Panc1 (cell line): ENCODE data around the gene NINL. TPM values are rescaled to one million over a fixed set of nuclear protein-coding genes. Genes with fewer than 3 reads are reported as not detected.

Experiments
- ATAC-seq: fragments of 200-7000 bp; cut with Tn5 transposase; 2 replicates; pipeline ENCODE4 v1.9.1; 2020; ENCODE audit warnings: mild to moderate bottlenecking, moderate library complexity
- BruUV-seq: library from RNA; stranded (reverse); fragments of 400-500 nt; replicated peaks from 2 replicates; lab custom pipeline; 2021; lab: Mats Ljungman, UMichigan
- CTCF ChIA-PET: fragments of 300-600 bp; sonication (Branson Sonifier 250); formaldehyde crosslinking; loops from one replicate; lab custom pipeline; 2022; ENCODE audit warnings: antibody characterized with exemption; lab: Charles Lee
- POLR2A ChIA-PET: fragments of 300-600 bp; sonication (Branson Sonifier 250); formaldehyde crosslinking; loops from one replicate; lab custom pipeline; 2022; ENCODE audit warnings: antibody characterized with exemption; lab: Charles Lee
- DNase-seq: peaks from one replicate; pipeline ENCODE4 v3.0.0-alpha.2; 2010; ENCODE audit warnings: low read depth, low spot score
- H3K27ac ChIP-seq: 2 replicates; pipeline ENCODE4 v1.5.1; 2011; ENCODE audit warnings: mild to moderate bottlenecking, low read length, inconsistent platforms
- H3K27me3 ChIP-seq: fragments of 200-500 bp; sonication (Bioruptor generic); 2 replicates; pipeline ENCODE4 v1.6.0; 2014; ENCODE audit warnings: low read length, inconsistent platforms; ENCODE audit not compliant: control insufficient read depth, insufficient read depth
- H3K36me3 ChIP-seq: fragments of 200-500 bp; sonication (Bioruptor generic); 2 replicates; pipeline ENCODE4 v1.5.1; 2014; ENCODE audit warnings: inconsistent platforms, mild to moderate bottlenecking, low read length, moderate library complexity; ENCODE audit not compliant: control insufficient read depth, insufficient read depth
- H3K4me1 ChIP-seq: 2 replicates; pipeline ENCODE4 v1.5.1; 2011; ENCODE audit warnings: inconsistent platforms, mild to moderate bottlenecking, low read length, moderate library complexity; ENCODE audit not compliant: control insufficient read depth, insufficient read depth
- H3K4me3 ChIP-seq, 2 experiments: 2 replicates each; pipeline ENCODE4 v1.5.1; 2011 to 2012; ENCODE audit warnings: low read depth in 2 of 2, low read length in 2 of 2, mild to moderate bottlenecking in 2 of 2, inconsistent platforms in 1 of 2, moderate library complexity in 1 of 2
- H3K9me3 ChIP-seq: fragments of 200-500 bp; sonication (Bioruptor generic); 2 replicates; pipeline ENCODE4 v1.5.1; 2014; ENCODE audit warnings: low read depth, mild to moderate bottlenecking, inconsistent platforms, low read length, moderate library complexity; ENCODE audit not compliant: control insufficient read depth, insufficient read depth
- POLR2AphosphoS5 ChIP-seq: IDR thresholded peaks from 2 replicates; pipeline ENCODE4 v1.6.1; 2012; ENCODE audit warnings: mild to moderate bottlenecking, low read depth, low read length, moderate library complexity
- REST ChIP-seq, 2 experiments: IDR thresholded peaks; 2 replicates each; pipeline ENCODE4 v1.6.1; 2011 to 2012; ENCODE audit warnings: low read depth in 2 of 2, control low read depth in 1 of 2, low read length in 1 of 2, mild to moderate bottlenecking in 1 of 2, moderate library complexity in 1 of 2; ENCODE audit not compliant: insufficient read depth in 1 of 2
- SIN3A ChIP-seq: IDR thresholded peaks from 2 replicates; pipeline ENCODE4 v1.6.1; 2012; ENCODE audit warnings: low read depth, mild to moderate bottlenecking, low read length, moderate library complexity, borderline replicate concordance; ENCODE audit not compliant: insufficient read depth
- TCF7L2 ChIP-seq: IDR thresholded peaks from 2 replicates; pipeline ENCODE4 v1.6.1; 2011; ENCODE audit warnings: mild to moderate bottlenecking, low read depth, low read length, inconsistent platforms
- in situ Hi-C: cut with HindIII; loops from 2 replicates; pipeline ENCODE4 v1.10.0; 2016; ENCODE audit warnings: low sequenced_read_pairs, low pct_unique_long_range_greater_than_20kb
- intact Hi-C: fragments of 100-400 bp; cut with micrococcal nuclease; formaldehyde crosslinking; loops from one replicate; pipeline ENCODE4 v1.10.0; 2022; ENCODE audit not compliant: unreplicated experiment
- total RNA-seq: library from RNA; stranded (reverse); gene quantifications from one replicate; pipeline ENCODE4 v1.2.1, GENCODE V29; 2021; ENCODE audit not compliant: unreplicated experiment
- TF ChIP-seq, protein P1 (sequence below): fragments of 450-650 bp; IDR thresholded peaks from 2 replicates; pipeline ENCODE4 v1.5.1; 2017; ENCODE audit warnings: mild to moderate bottlenecking

NINL gene
- total RNA-seq, 1 experiment from 2014 or later, result 25.0 TPM

- Histone ChIP-seq H3K36me3 (no peaks in the 10 kb centered on the region; the same call in 1 of the 2 replicates), H3K4me3 (no peak overlapping the region), H3K9me3 (no peaks in the 10 kb centered on the region), H3K27ac (no peak overlapping the region), H3K27me3 (no peaks in the 10 kb centered on the region), H3K4me1 (no peaks in the 10 kb centered on the region)
- in situ Hi-C loops (no loop called here), intact Hi-C loops (no loop called here)
- POLR2A ChIA-PET, result no interaction called here
- BruUV-seq, result no TSS peak
- no peak for ATAC-seq
- CTCF ChIA-PET, result no interaction called here
- TF ChIP-seq SIN3A (no peak), TCF7L2 (no peak), POLR2AphosphoS5 (no peak), REST (IDR thresholded peaks at IDR 0.05; ENCODE audit: insufficient read depth in 1 of 2, low read depth in 2 of 2, low read length in 1 of 2) (no peak)
- TF ChIP-seq, protein P1, sequence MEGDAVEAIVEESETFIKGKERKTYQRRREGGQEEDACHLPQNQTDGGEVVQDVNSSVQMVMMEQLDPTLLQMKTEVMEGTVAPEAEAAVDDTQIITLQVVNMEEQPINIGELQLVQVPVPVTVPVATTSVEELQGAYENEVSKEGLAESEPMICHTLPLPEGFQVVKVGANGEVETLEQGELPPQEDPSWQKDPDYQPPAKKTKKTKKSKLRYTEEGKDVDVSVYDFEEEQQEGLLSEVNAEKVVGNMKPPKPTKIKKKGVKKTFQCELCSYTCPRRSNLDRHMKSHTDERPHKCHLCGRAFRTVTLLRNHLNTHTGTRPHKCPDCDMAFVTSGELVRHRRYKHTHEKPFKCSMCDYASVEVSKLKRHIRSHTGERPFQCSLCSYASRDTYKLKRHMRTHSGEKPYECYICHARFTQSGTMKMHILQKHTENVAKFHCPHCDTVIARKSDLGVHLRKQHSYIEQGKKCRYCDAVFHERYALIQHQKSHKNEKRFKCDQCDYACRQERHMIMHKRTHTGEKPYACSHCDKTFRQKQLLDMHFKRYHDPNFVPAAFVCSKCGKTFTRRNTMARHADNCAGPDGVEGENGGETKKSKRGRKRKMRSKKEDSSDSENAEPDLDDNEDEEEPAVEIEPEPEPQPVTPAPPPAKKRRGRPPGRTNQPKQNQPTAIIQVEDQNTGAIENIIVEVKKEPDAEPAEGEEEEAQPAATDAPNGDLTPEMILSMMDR, result no peak
- DNase-seq, result no peak
These were observed 101.0 kb downstream of the NINL start for GRCh38 chr20:25484224-25484846.

- CTCF ChIA-PET, result no interaction called here
- Histone ChIP-seq H3K27me3 (no peaks in the 10 kb centered on the region), H3K36me3 (no peaks in the 10 kb centered on the region; the same call in 1 of the 2 replicates), H3K4me3 (no peak overlapping the region), H3K27ac (no peak overlapping the region), H3K9me3 (no peaks in the 10 kb centered on the region), H3K4me1 (no peaks in the 10 kb centered on the region)
- TF ChIP-seq, protein P1, result no peak
- TF ChIP-seq REST (IDR thresholded peaks at IDR 0.05; ENCODE audit: insufficient read depth in 1 of 2, low read depth in 2 of 2, low read length in 1 of 2) (no peak), TCF7L2 (no peak), SIN3A (no peak), POLR2AphosphoS5 (no peak)
- no TSS peak for BruUV-seq
- intact Hi-C loops (no loop called here), in situ Hi-C loops (no loop called here)
- POLR2A ChIA-PET, result no interaction called here
- ATAC-seq (no peak), DNase-seq (no peak)
These were observed 101.7 kb downstream of the NINL start for GRCh38 chr20:25483431-25484132.
